HG02981 (cell line): Measurements from ENCODE around the gene ZNHIT1.
"Not testable (repeated sequence)": the region's sequence is repeated elsewhere in the genome, so short reads cannot be mapped to it uniquely, and the experiment has no call there.

Source experiments
- ATAC-seq: cut with Tn5 transposase; IDR thresholded peaks from one replicate; pipeline ENCODE4 v1.9.1; 2021; ENCODE audit warnings: mild to moderate bottlenecking, moderate library complexity; ENCODE audit not compliant: unreplicated experiment

The ZNHIT1 gene

GRCh38 chr7:101186844-101187428, 31.0 kb upstream of the ZNHIT1 start:
- no peak for ATAC-seq

DNA sequence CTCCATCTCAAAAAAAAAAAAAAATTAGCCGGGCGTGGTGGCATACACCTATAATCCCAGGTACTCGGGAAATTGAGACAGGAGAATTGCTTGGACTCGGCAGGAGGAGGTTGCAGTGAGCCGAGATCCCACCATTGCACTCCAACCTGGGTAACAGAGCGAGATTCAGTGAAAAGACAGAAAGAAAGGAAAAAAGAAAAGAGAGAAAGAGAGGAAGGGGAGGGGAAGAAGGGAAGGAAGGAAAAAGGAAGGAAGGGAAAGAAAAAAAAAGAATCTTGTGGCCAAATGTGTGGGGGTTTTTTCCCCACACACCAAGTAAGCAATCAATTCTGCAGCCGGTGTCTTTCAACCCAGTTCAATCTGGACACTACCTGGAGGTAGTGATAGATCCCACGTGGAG, 28.9 kb upstream of the ZNHIT1 start:
- no peak for ATAC-seq

GRCh38 chr7:101195884-101196283, 22.1 kb upstream of the ZNHIT1 start:
- ATAC-seq: no peak

DNA sequence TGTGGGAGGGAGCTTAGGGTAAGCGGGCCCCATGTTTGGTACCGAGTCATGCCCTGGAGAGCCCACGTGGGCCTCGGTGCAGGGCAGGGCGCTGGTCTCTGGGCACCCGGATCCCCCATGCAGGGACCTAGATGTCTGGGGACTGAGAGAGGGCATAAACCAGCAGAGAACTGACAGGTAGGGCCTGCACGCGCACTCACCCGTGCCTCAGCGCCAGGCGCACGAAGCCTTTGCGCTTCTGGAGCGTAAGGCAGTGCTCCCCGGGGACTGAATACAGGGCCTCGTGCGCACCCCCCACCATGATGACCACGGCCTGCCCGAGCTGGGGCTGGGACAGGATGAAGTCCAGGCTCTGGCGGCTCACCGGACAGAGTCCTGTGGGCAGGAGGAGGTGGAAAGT, 20.0 kb upstream of the ZNHIT1 start:
- no peak for ATAC-seq

- ATAC-seq: no peak
These were observed 19.5 kb upstream of the ZNHIT1 start for GRCh38 chr7:101198476-101198875.

DNA sequence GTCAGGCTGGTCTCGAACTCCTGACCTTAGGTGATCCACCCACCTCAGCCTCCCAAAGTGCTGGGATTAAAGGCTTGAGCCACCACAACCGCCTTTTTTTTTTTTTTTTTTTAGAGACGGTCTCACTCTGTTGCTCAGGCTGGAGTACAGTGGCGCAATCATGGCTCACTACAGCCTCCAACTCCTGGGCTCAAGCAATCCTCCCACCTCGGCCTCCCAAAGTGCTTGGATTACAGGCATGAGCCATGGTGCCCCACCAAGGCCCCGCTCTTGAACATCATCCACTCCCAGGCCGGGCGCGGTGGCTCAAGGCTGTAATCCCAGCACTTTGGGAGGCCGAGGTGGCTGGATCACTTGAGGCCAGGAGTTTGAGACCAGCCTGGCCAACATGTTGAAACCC, 18.4 kb upstream of the ZNHIT1 start:
- ATAC-seq: not testable (repeated sequence)

DNA sequence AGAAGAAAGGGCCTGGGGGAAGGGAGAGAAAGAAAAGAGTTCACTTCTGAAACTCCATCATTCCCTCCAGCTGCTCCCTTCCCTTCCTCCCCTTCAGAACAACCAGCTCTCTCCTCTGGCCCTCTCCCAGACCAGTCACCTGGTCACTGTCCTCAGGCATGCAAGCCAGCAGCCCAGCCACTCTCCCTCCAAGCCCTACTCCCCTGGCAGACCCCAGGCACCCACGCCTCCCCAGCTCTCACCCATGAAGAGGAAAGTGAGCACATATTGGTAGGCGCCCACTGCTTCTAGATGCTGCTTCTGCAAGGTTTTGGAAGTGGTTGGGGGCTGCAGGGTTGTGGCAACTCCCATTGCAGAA, 17.5 kb upstream of the ZNHIT1 start:
- no peak for ATAC-seq

GRCh38 chr7:101200862-101201599, 16.9 kb upstream of the ZNHIT1 start, which contains the start of gene MOGAT3:
TSS of gene MOGAT3 (minus strand) at chr7:101201036. CDS start at chr7:101200854, 182 bp downstream.
- ATAC-seq: no peak

- no peak for ATAC-seq
These were observed 16.0 kb upstream of the ZNHIT1 start for GRCh38 chr7:101201695-101202602.

DNA sequence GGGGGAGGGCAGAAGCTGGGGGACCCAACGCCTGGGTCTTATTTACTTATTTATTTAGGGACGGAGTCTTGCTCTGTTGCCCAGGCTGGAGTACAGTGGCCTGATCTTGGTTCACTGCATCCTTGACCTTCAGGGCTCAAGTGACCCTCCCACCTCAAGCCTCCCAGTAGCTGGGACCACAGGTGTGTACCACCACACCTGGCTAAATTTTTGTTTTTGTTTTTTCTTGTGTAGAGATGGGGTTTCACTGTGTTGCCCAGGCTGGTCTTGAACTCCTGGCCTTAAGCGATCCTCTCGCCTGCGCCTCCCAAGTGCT, 15.4 kb upstream of the ZNHIT1 start:
- ATAC-seq: no peak

GRCh38 chr7:101203740-101204738, 13.9 kb upstream of the ZNHIT1 start:
- not testable (repeated sequence) for ATAC-seq

DNA sequence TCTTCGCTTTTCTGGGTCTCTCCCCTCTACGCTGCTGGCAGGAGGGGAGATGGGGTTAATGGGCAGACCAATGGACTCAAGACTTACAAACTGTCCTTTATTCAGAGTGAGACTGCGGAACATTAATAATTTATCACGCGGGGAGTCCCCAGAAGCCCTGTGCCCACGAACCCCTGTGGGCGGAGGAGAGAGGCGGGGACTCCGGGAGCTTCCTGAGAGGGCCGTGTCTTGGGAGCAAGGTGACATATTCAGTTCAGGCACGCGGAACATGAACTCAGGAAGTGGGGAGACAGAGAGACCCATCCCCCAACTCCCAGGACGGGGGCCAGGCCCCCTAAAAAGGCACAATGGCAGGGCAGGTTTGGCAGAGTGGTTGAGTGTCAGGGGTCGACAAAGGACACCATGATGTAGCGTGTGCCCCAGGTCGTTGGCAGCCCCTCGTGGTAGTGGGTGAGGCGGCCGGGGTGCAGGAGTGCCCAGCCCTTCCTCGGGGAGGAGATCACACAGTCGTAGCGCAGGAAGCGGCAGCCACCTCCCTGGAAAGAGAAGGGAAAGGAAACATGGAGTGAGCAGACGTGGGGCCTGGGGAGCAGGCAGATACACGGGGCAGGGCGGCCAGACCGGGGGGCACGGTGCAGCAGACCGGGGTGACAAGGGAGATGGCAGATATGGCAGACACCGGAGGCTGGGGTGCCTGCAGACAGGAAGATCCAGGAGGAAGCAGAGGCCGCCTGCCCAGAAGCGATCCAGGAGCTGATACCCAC, 11.9 kb upstream of the ZNHIT1 start:
- no peak for ATAC-seq

DNA sequence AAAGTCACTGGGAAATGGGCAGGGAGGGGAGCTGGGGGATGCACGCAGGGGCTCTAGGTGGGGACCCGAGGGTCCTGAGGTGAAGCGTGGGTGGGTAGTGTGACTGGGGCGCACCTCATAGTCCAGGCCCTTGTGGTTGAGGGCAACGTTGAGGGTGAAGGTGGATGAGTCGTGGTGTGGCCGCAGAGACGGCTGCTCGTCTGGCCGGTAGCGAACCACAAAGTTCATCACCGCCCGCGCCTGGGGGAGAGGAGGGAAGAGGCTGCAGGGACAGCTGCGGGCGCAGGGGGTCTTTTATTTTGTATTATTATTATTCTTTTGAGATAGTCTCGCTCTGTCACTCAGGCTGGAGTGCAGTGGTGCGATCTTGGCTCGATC, 11.3 kb upstream of the ZNHIT1 start:
- ATAC-seq: no peak

- ATAC-seq: no peak
These were observed 10.5 kb upstream of the ZNHIT1 start for GRCh38 chr7:101207459-101207858.

DNA sequence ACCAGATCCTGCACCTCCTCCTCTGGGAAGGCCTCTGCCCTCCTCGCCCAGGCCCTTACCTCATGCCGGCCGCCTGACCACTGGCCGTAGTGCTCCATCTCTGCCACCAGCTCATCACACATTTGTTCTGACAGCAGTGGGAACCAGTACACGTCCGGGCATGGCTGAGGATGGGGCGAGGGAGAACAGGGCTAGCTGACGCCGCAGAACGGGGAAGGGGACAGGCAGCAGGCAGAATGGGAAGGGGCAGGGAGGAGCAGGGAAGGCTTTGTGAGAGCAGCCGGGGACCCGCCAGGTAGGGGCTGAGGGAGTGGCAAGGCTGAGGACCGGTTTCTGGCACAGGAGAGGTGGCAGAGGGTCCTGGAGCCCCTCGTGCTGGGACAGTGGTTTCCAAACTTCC, 9.2 kb upstream of the ZNHIT1 start:
- no peak for ATAC-seq

DNA sequence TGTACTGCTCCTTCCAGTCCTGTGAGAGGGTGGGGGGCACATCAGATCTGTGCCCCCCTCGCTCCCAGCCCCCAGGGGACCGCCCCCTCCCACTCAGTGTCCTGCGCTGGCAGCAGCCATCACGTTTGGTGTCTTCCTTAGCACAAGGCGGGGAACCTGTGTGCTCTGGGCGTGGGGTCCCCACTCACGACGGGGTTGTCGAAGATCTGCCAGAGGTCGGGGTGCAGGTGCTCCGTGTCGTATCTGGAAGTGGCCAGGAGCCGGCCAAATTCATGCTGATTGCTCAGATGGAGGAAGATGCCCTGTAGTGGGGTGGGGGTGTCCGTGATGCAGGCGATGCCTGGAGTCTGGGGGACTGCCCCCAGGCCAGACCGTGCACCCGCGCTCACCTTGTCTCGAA, 7.8 kb upstream of the ZNHIT1 start:
- no peak for ATAC-seq

DNA sequence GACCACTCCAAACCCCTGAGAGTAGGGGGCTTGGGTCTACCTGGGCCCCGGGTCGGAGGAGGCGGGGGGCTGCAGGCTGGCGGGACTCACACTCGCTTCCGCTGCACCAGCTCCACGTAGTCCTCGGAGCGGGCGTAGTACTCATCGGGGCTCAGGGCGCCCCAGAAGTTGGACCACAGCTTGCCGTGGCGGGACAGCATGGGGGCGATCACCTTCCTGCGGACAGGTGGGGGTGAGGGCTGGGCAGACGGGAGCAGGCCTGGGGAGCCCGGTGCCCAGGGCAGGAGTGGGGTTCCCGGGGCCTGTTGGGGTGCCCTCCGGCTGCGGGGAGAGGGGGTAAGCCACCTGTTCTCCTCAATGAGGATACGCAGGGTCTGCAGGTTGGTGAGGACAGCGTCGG, 6.5 kb upstream of the ZNHIT1 start:
- ATAC-seq: no peak

DNA sequence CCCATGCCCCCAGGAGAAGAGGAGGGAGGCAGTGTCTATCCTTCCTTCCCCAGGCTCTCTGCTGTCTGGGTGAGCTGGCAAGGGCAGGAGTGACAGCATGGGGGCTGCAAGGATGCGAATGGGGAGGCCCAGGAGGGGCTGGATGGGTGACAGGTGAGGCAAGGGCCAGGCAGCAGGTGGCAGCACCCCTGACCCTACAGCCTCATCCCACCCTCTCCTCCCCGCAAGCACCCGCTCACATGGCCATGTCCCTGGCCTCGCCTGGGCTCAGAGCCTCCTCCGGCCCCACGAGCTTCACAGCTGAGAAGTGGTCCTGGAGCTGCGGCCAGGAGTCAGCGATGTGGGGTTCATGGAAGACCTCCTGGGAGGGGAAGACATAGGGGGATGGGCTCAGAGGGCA, 6.0 kb upstream of the ZNHIT1 start:
- ATAC-seq: no peak

DNA sequence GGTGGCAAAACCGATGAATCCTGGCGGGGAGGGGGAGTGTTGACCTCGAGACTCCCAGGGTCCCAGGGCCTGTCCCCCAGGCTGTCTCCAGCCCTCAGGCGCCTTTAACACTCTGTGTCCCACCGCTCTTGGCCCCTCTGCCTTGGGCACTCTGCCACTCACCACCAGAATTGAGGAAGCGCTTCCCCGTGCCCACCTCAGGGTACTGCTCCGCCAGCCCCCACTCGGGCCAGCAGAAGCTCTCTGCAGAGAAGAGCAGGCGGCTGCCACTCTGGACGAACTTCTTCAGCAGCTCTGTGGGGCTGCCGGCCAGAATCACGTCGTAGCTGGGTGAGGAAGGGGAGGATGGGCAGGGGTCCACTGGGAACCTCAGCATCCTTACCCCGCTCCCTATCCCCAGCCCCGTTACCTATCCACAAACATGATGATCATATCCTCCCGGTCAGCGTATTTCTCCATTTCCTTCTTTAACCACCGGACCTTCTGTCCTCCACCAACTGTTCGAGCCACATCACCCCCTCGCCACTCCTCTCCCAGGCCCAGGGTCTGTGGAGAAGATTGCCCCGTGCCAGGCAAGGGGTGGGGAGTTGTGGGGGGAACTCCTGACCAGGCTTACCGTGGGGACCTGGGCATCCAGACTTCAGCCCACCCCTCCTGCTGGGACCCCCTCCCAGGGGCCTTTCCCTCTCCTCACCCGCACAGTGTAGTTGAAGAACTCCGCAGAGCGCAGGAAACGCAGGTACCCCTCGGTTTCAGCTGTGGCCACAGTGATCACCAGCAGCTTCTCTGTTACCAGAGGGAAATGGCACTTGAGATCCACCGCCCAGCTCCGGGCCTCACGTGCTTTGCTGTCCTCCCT, 1.7 kb upstream of the ZNHIT1 start:
- ATAC-seq: no peak
